ENCODE data around the gene IMPG1. TPM values are rescaled to one million over a fixed set of nuclear protein-coding genes. Genes with fewer than 3 reads are reported as not detected.
"Not testable (repeated sequence)": the region's sequence is repeated elsewhere in the genome, so short reads cannot be mapped to it uniquely, and the experiment has no call there.

Gene IMPG1
- total and polyA plus RNA-seq, 12 donors = not detected

DNA sequence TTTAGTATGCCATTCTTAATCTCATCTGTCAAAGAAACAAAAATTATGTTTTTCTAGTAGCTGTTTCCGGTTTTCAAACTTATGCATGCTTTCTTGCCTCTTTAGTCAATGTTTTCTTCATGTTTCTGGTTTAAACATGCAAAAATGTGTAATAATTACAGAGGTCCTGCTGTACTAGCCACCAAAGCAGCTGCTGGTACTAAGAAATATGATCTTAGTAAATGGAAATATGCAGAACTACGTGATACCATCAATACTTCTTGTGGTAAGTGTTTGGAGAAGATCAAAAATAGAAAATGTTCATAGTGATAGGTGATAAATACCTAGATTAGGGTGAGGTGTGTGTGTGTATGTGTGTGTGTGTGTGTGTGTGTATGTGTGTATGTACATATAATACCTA lies 165.0 kb downstream of the IMPG1 start:
- WGBS, 2 donors = 92 to 95% methylated on average over 2 of the region's 2 CpGs
- intact Hi-C loops (cut with DNase I) = no loop called here

DNA sequence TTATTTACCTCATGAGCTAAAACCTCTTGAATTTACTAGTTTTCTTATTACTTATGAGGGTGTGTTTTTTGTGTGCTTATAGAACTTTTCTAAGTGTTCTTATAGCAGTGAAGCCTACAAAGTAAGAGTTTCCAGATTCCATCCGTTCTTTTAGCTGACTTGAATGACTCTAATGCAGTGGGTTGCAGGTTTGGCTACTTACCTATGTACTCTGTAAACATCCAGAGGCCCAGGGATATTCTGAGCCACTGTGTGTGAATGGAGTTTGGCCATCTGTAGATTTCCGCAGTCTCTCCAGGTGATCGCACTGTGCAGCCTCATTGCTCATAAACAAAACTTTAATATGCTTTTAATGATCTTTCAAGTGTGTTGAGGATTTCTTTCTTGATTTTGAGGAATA lies 165.6 kb downstream of the IMPG1 start:
- WGBS, 2 donors = 96 to 97% methylated on average over 3 of the region's 3 CpGs
- no peak for DNase-seq
- H3K36me3 ChIP-seq = peaks cover 0 to 29% (median 0%) of the 10 kb centered on the region in 9 donors
- H3K4me3 ChIP-seq = no peak overlapping the region
- H3K9me3 ChIP-seq = no peaks in the 10 kb centered on the region
- TF ChIP-seq, protein P1, sequence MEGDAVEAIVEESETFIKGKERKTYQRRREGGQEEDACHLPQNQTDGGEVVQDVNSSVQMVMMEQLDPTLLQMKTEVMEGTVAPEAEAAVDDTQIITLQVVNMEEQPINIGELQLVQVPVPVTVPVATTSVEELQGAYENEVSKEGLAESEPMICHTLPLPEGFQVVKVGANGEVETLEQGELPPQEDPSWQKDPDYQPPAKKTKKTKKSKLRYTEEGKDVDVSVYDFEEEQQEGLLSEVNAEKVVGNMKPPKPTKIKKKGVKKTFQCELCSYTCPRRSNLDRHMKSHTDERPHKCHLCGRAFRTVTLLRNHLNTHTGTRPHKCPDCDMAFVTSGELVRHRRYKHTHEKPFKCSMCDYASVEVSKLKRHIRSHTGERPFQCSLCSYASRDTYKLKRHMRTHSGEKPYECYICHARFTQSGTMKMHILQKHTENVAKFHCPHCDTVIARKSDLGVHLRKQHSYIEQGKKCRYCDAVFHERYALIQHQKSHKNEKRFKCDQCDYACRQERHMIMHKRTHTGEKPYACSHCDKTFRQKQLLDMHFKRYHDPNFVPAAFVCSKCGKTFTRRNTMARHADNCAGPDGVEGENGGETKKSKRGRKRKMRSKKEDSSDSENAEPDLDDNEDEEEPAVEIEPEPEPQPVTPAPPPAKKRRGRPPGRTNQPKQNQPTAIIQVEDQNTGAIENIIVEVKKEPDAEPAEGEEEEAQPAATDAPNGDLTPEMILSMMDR (IDR thresholded peaks at IDR 0.05) = no peak
- no peaks in the 10 kb centered on the region for H3K27me3 ChIP-seq
- ATAC-seq = no peak
- H3K27ac ChIP-seq = no peak overlapping the region
- intact Hi-C loops (cut with DNase I) = no loop called here
- H3K4me1 ChIP-seq = no peaks in the 10 kb centered on the region

More for the DNA sequence above, 165.0 kb downstream of the IMPG1 start:
- Histone ChIP-seq H3K4me3 (no peak overlapping the region), H3K27ac (no peak overlapping the region), H3K36me3 (peaks cover 0 to 29% (median 0%) of the 10 kb centered on the region in 9 donors), H3K9me3 (no peaks in the 10 kb centered on the region), H3K27me3 (no peaks in the 10 kb centered on the region), H3K4me1 (no peaks in the 10 kb centered on the region)
- ATAC-seq = no peak
- TF ChIP-seq, protein P1 (IDR thresholded peaks at IDR 0.05) = no peak
- no peak for DNase-seq

DNA sequence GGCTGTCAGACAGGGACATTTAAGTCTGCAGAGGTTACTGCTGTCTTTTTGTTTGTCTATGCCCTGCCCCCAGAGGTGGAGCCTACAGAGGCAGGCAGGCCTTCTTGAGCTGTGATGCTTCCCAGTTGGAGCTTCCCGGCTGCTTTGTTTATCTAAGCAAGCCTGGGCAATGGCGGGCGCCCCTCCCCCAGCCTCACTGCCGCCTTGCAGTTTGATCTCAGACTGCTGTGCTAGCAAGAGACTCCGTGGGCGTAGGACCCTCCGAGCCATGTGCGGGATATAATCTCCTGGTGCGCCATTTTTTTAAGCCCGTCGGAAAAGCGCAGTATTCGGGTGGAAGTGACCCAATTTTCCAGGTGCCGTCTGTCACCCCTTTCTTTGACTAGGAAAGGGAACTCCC lies 167.3 kb downstream of the IMPG1 start:
- H3K4me1 ChIP-seq; intact Hi-C loops (cut with DNase I); ATAC-seq; DNase-seq; H3K9me3 ChIP-seq; H3K4me3 ChIP-seq; H3K27me3 ChIP-seq; H3K27ac ChIP-seq: not testable (repeated sequence)
- 97% methylated on average over 14 of the region's 14 CpGs for WGBS, 2 donors
- H3K36me3 ChIP-seq = peaks cover 0 to 21% (median 0%) of the 10 kb centered on the region in 9 donors

DNA sequence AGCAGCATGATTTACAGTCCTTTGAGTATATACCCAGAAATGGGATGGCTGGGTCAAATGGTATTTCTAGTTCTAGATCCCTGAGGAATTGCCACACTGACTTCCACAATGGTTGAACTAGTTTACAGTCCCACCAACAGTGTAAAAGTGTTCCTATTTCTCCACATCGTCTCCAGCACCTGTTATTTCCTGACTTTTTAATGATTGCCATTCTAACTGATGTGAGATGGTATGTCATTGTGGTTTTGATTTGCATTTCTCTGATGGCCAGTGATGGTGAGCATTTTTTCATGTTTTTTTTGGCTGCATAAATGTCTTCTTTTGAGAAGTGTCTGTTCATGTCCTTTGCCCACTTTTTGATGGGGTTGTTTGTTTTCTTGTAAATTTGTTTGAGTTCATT lies 172.2 kb downstream of the IMPG1 start:
- DNase-seq; H3K27me3 ChIP-seq; H3K27ac ChIP-seq; H3K4me3 ChIP-seq; intact Hi-C loops (cut with DNase I); ATAC-seq; H3K9me3 ChIP-seq; H3K4me1 ChIP-seq: not testable (repeated sequence)
- WGBS, 2 donors = 96 to 100% methylated on average over 1 of the region's 1 CpG
- H3K36me3 ChIP-seq = peaks cover 0 to 16% (median 0%) of the 10 kb centered on the region in 9 donors

DNA sequence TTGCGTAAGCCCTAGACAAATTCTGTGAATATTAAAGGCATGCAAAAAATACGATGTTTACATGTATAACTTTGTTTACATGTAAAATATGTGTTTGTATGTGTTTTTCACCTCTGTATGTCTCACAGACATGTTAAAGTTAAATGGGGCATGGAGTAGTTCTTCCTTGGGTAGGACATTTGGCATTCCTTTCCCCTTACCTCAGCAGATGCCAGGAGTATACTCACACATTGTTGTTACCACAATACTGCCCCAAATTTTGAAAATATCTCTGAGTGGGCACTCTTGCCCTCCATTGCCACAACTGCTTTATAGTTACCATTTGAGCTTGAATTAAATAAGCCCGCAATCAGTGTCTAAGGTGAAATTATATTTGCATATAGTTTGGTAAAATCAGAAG lies 175.9 kb downstream of the IMPG1 start:
- Histone ChIP-seq H3K4me1 (no peaks in the 10 kb centered on the region), H3K36me3 (peaks cover 0 to 44% (median 5%) of the 10 kb centered on the region in 9 donors), H3K4me3 (no peak overlapping the region), H3K27me3 (no peaks in the 10 kb centered on the region), H3K9me3 (peaks cover 0 to 4% (median 0%) of the 10 kb centered on the region in 11 donors), H3K27ac (no peak overlapping the region)
- ATAC-seq (no peak), DNase-seq (no peak)
- 82 to 97% methylated on average over 3 of the region's 3 CpGs for WGBS, 2 donors
- intact Hi-C loops (cut with DNase I) = loop anchor here in 1 of 10 donors (10.0 kb wide), 1 partner anchor 1558 kb away; no protein-coding TSS in a partner anchor
- TF ChIP-seq, protein P1 (IDR thresholded peaks at IDR 0.05) = no peak

All from heart right ventricle (tissue), 16 donors.